ENCODE results near the gene PLA2G4E.

DNA sequence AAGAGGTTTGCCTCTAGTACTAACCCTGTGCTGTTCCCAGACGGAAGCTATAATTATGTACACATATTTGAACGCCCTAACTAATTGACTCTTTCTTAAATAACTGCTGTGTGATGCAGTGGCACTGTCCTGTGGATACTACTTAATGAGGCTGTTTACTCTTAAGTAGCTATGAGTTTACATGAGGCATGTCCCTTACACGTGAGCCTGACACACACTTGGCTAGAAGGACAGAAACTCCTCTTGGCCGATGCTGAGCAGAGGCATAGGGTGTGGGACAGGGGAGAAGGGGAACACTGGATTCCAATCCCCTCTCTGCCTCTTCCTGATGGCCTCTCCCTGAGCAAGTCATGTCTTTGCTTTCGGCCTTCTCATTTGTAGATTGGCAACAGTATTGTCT, 70.4 kb downstream of the PLA2G4E start:
- no peak for TF ChIP-seq POLR2AphosphoS5 (IDR thresholded peaks at IDR 0.05)
- TF ChIP-seq, protein P1, sequence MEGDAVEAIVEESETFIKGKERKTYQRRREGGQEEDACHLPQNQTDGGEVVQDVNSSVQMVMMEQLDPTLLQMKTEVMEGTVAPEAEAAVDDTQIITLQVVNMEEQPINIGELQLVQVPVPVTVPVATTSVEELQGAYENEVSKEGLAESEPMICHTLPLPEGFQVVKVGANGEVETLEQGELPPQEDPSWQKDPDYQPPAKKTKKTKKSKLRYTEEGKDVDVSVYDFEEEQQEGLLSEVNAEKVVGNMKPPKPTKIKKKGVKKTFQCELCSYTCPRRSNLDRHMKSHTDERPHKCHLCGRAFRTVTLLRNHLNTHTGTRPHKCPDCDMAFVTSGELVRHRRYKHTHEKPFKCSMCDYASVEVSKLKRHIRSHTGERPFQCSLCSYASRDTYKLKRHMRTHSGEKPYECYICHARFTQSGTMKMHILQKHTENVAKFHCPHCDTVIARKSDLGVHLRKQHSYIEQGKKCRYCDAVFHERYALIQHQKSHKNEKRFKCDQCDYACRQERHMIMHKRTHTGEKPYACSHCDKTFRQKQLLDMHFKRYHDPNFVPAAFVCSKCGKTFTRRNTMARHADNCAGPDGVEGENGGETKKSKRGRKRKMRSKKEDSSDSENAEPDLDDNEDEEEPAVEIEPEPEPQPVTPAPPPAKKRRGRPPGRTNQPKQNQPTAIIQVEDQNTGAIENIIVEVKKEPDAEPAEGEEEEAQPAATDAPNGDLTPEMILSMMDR (IDR thresholded peaks at IDR 0.05) = no peak
- TF ChIP-seq POLR2A (IDR thresholded peaks at IDR 0.05) = no peak

Data from breast epithelium (tissue), 3 donors.